Thyroid gland (tissue), 4 donors: ENCODE data around the gene KRTAP13-1. TPM values are rescaled to one million over a fixed set of nuclear protein-coding genes. Genes with fewer than 3 reads are reported as not detected.

Experiments
- DNase-seq, 2 donors: peaks; one replicate each; pipeline ENCODE4 v3.0.0-alpha.2; 2019
- H3K27ac ChIP-seq, 3 donors: fragments of 200-600 bp; sonication (generic); 1 replicate in 2 of 3; 2 replicates in 1 of 3; pipeline ENCODE4 v1.5.1; 2016 to 2019; ENCODE audit warnings: mild to moderate bottlenecking in 1 of 3, moderate library complexity in 1 of 3
- H3K27me3 ChIP-seq: fragments of 200-600 bp; sonication (generic); one replicate; pipeline ENCODE4 v1.5.1; 2019
- H3K36me3 ChIP-seq, 2 donors: fragments of 200-600 bp; sonication (generic); one replicate each; pipeline ENCODE4 v1.5.1; 2016 to 2019
- H3K4me1 ChIP-seq, 2 donors: fragments of 200-600 bp; sonication (generic); one replicate each; pipeline ENCODE4 v1.5.1; 2017 to 2019
- H3K4me3 ChIP-seq, 3 donors: fragments of 200-600 bp; sonication (generic); replicated peaks in 1 of 3; 1 replicate in 2 of 3; 2 replicates in 1 of 3; pipeline ENCODE4 v1.5.1; 2016; ENCODE audit warnings: mild to moderate bottlenecking in 1 of 3
- H3K9me3 ChIP-seq: fragments of 200-600 bp; sonication (generic); one replicate; pipeline ENCODE4 v1.5.1; 2017
- CTCF ChIP-seq, 6 experiments: fragments of 200-600 bp in 3 of 6; fragments of 450-650 bp in 3 of 6; sonication (generic) in 3 of 6; IDR thresholded peaks; one replicate each; pipeline ENCODE4 v1.5.1; 2016 to 2019; ENCODE audit warnings: antibody characterized with exemption in 6 of 6, mild to moderate bottlenecking in 2 of 6, inconsistent platforms in 1 of 6, moderate library complexity in 1 of 6
- POLR2A ChIP-seq, 2 donors: fragments of 450-650 bp; IDR thresholded peaks; one replicate each; pipeline ENCODE4 v1.6.1; 2017; ENCODE audit warnings: antibody characterized with exemption in 2 of 2, mild to moderate bottlenecking in 2 of 2, moderate library complexity in 1 of 2
- WGBS, 2 donors: methylation state at CpG; one replicate each; pipeline ENCODE4 v1.1.5; 2017; 5-methylcytosine and 5-hydroxymethylcytosine counted together
- intact Hi-C: fragments of 100-400 bp; cut with DNase I; formaldehyde crosslinking; loops from one replicate; pipeline ENCODE4 v1.15.1; 2023
- total RNA-seq, 4 donors: library from RNA; depleted of rRNA; stranded (reverse); fragments of >200 nt; gene quantifications; one replicate each; pipeline ENCODE4 v1.2.3, GENCODE V29; 2016

The KRTAP13-1 gene
- total RNA-seq, 4 donors from 2014 or later: not detected

DNA sequence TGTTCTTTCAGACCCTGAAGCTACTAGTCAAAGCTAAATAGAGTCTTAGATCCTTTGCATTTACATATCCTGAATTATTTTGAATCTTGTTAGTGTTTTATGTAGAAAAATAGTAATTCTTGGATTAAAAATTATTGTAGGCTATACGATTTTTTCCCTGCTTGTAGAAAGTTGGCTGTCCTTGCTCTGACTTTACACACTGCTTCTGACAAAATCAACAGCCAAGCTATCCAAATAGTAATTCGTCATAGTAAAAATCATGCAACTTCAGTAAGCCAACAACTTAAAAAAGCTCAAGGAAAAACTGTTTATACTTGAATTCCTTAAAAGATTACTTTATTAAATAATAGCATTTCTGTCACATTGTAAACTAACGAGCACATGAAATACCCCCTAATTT lies 39.9 kb upstream of the KRTAP13-1 start:
- H3K27ac ChIP-seq: no peak overlapping the region
- intact Hi-C loops: no loop called here
- no peak for TF ChIP-seq POLR2A (IDR thresholded peaks at IDR 0.05)
- no peak for TF ChIP-seq CTCF (IDR thresholded peaks at IDR 0.05)
- WGBS, 2 donors: 54 to 65% methylated on average over 3 of the region's 3 CpGs
- no peaks in the 10 kb centered on the region for H3K9me3 ChIP-seq
- no peaks in the 10 kb centered on the region for H3K4me1 ChIP-seq
- no peaks in the 10 kb centered on the region for H3K27me3 ChIP-seq
- no peaks in the 10 kb centered on the region for H3K36me3 ChIP-seq
- H3K4me3 ChIP-seq: no peak overlapping the region
- no peak for DNase-seq

DNA sequence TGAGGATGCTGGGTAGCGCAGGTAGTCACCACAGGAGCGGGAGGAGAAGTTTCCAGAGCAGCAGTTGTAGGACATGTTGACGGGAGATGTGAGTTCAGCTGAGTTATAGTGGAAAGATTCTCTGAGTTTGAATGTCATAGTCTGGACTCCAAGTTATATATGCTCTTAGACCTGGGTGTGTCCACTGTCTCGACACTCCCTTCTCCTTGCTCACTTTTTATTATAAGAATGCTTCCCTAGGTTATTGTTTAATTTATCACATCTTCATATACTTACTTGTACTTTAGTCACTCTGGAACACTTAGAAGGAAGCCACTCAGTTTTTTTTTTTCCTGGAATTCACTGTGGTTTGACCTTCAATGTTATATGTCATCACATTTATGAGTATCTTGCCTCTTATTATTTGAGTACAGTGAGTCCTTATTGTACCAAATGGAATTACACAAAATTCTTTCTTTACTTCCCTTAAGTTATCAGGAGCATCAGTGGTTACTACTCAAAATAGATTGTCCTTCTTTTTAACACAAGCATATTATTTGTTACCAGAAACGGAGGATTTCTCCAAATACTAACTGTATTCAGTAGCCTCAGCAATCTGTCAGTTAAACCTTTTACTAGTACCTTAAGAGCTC lies 23.6 kb upstream of the KRTAP13-1 start, which contains the start of gene KRTAP13-2:
Gene KRTAP13-2, minus strand, starts transcription at position 133 of the 632 bp plus-strand sequence. Its CDS starts 58 bp downstream, at position 75.
- TF ChIP-seq POLR2A (IDR thresholded peaks at IDR 0.05): no peak
- no peak for TF ChIP-seq CTCF (IDR thresholded peaks at IDR 0.05)
- H3K36me3 ChIP-seq: no peaks in the 10 kb centered on the region
- intact Hi-C loops: no loop called here
- H3K27ac ChIP-seq: no peak within 1 kb of the TSS
- H3K27me3 ChIP-seq: no peaks in the 10 kb centered on the region
- no peaks in the 10 kb centered on the region for H3K9me3 ChIP-seq
- DNase-seq: no peak
- no peaks in the 10 kb centered on the region for H3K4me1 ChIP-seq
- H3K4me3 ChIP-seq: no peak within 1 kb of the TSS
- 89 to 93% methylated on average over 5 of the region's 5 CpGs for WGBS, 2 donors

DNA sequence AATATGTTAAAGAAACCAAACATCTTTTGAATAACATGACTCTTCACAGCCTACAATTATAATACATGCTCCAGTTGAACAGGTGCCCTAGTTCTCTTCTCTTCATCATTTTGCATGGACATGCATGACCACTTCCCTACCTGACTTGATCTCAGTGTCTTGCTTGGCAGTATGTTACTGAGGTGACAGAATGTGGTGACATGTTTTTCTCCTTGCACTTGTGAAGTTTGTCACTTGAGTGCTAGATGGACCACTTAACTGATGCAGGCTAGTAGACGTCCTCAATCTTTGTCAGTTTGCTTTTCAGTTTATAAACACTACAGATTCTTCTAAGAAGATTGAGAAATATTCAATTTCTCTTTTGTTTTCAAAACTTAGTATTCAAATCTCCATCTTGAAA lies 13.6 kb upstream of the KRTAP13-1 start:
- intact Hi-C loops: no loop called here
- Histone ChIP-seq H3K36me3 (no peaks in the 10 kb centered on the region), H3K27me3 (no peaks in the 10 kb centered on the region), H3K9me3 (no peaks in the 10 kb centered on the region), H3K4me1 (no peaks in the 10 kb centered on the region), H3K4me3 (no peak overlapping the region), H3K27ac (no peak overlapping the region)
- no peak for TF ChIP-seq POLR2A (IDR thresholded peaks at IDR 0.05)
- no peak for TF ChIP-seq CTCF (IDR thresholded peaks at IDR 0.05)
- WGBS, 2 donors: 41 to 44% methylated on average over 1 of the region's 1 CpG
- DNase-seq: no peak

- intact Hi-C loops: no loop called here
Measured at GRCh38 chr21:30391492-30392025, 4.3 kb upstream of the KRTAP13-1 start.

More at GRCh38 chr21:30391492-30392025, 4.3 kb upstream of the KRTAP13-1 start:
- no peak for TF ChIP-seq CTCF (IDR thresholded peaks at IDR 0.05)
- no peak for TF ChIP-seq POLR2A (IDR thresholded peaks at IDR 0.05)
- Histone ChIP-seq H3K4me1 (no peaks in the 10 kb centered on the region), H3K27ac (no peak overlapping the region), H3K36me3 (no peaks in the 10 kb centered on the region), H3K9me3 (no peaks in the 10 kb centered on the region), H3K27me3 (no peaks in the 10 kb centered on the region), H3K4me3 (no peak overlapping the region)
- WGBS, 2 donors: 71 to 74% methylated on average over 2 of the region's 2 CpGs
- DNase-seq: no peak
